NCI-H1092 treated with DMSO at 0.1 percent for 48 hours (cell line): ENCODE measurements around the gene SLC22A1.
"Not testable (repeated sequence)": the region's sequence is repeated elsewhere in the genome, so short reads cannot be mapped to it uniquely, and the experiment has no call there.

Experiments used
- DNase-seq: peaks from one replicate; lab custom pipeline; 2025; lab: John Stamatoyannopoulos, UW

SLC22A1 gene

GRCh38 chr6:160124007-160124406 is 2.4 kb downstream of the SLC22A1 start:
- DNase-seq, result no peak

GRCh38 chr6:160124605-160125004 is 3.0 kb downstream of the SLC22A1 start:
- no peak for DNase-seq

GRCh38 chr6:160125105-160125504 is 3.5 kb downstream of the SLC22A1 start:
- DNase-seq, result not testable (repeated sequence)

- DNase-seq, result no peak
Observed at GRCh38 chr6:160127270-160128124, 5.9 kb downstream of the SLC22A1 start.

GRCh38 chr6:160128125-160128683 is 6.6 kb downstream of the SLC22A1 start:
- DNase-seq, result no peak

- no peak for DNase-seq
Observed at GRCh38 chr6:160128879-160129516, 7.4 kb downstream of the SLC22A1 start.

GRCh38 chr6:160129881-160130615 is 8.4 kb downstream of the SLC22A1 start:
- DNase-seq, result no peak

GRCh38 chr6:160130729-160131484 is 9.3 kb downstream of the SLC22A1 start:
- DNase-seq, result no peak

- DNase-seq, result no peak
Observed at GRCh38 chr6:160131636-160132296, 10.2 kb downstream of the SLC22A1 start.

GRCh38 chr6:160132297-160132637 is 10.7 kb downstream of the SLC22A1 start:
- DNase-seq, result no peak

GRCh38 chr6:160132776-160133338 is 11.2 kb downstream of the SLC22A1 start:
- no peak for DNase-seq

GRCh38 chr6:160133441-160134336 is 12.1 kb downstream of the SLC22A1 start:
- DNase-seq, result no peak

- not testable (repeated sequence) for DNase-seq
Observed at GRCh38 chr6:160134337-160134751, 12.7 kb downstream of the SLC22A1 start.

- DNase-seq, result no peak
Observed at GRCh38 chr6:160134779-160135547, 13.3 kb downstream of the SLC22A1 start.

- no peak for DNase-seq
Observed at GRCh38 chr6:160135907-160136655, 14.5 kb downstream of the SLC22A1 start.

- no peak for DNase-seq
Observed at GRCh38 chr6:160137130-160137988, 15.7 kb downstream of the SLC22A1 start.
